CD4-positive, alpha-beta T cell treated with Interleukin-17A for 4 hours (primary cell): Measurements from ENCODE around the gene PEAK1.
A peak's percentile ranks its signal among the peaks of the same experiment; 100 is the strongest.
"Not testable (repeated sequence)": the region's sequence is repeated elsewhere in the genome, so short reads cannot be mapped to it uniquely, and the experiment has no call there.

Source experiments
- DNase-seq: peaks from one replicate; pipeline ENCODE4 v3.0.0-alpha.2; 2020; ENCODE audit warnings: mixed read lengths

Gene PEAK1

DNA sequence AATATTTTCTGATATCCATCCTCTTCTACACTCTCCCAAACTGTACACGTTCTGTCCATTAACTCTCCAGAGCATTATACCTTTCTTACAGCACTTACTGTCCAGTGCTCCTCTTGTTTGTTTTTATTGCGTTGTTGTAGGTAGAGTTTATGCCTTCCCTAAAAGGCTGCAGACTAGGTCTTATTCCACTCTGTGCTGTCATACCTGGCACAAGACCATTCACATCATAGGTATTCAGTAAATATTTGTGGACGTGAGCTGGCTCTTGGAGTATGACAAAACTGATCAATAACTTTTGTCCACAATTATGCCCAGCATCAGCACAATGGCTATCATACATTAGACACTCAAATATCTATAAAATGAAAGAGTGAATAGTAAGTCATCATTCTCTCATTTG is 5.2 kb upstream of the PEAK1 start:
- no peak for DNase-seq

DNA sequence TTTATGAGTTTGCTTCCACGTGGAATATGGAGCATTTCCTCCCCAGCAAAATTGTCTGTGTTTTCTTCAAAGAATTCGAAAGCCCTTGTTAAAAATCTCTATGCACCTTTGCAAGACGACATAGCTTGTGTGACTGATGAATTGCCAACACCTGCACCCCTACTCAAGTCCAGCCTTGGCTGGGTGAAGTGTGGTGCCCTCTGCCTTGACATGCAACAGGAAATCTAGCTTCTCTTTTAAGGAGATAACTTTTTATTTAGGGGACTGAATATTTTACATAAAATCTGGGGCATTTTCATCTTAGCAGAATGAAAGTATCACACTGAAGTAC is 1.4 kb upstream of the PEAK1 start:
- DNase-seq, result peak; percentile 9

- DNase-seq, result peak; percentile 62
These were observed 886 bp upstream of the PEAK1 start, which contains the start of gene HMG20A for GRCh38 chr15:77420610-77421369. Gene HMG20A, plus strand, starts transcription at chr15:77420888. Its CDS starts 37,520 bp downstream, at chr15:77458408.

GRCh38 chr15:77418966-77419835 is 703 bp downstream of the PEAK1 start:
- DNase-seq, result no peak

DNA sequence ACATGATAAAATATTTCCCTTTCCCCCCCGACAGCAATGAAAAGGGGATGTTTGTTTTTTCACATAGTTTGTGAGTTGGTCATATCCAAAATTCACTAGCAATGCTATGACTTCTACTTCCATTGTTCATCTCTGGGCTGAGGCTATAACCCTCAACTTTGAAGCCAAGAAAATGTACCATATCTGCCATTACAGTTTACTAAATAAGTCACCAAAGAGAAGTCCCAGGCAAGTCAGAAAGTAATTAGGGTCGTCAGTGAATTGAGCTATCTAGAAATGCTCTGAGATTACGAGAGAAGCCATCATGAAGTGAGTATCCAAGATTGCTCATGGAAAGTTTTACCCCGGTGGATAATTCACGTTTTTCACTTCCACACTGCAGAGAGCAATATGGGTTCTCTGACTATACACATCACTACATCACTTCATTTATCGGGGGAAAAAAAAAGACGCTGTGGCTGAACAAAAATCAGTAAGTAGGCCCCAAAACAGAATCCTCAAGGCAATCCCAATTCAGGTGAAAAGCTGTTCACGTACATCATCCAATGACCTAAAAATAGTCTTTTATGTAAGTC is 1.4 kb downstream of the PEAK1 start:
- no peak for DNase-seq

DNA sequence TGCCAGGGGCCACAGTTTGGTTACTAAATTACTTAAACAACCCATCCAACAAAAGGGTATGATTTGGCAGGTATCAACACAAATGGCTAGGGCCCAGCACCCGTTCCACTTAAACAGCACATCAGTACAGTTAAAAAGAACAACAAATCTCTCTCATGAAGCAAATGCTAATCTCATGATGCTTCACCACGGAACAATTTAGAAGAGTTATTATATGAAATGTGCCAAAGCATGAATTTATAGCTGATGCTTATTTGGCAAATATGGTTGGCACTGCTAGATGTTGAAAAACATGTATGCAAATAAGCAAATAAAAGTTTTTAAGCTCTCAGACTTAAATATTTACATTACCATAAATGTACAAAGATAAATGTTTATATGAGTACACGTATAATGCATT is 2.3 kb downstream of the PEAK1 start:
- DNase-seq, result no peak

GRCh38 chr15:77416954-77417353 is 3.0 kb downstream of the PEAK1 start:
- DNase-seq, result no peak

- DNase-seq, result no peak
These were observed 3.8 kb downstream of the PEAK1 start for GRCh38 chr15:77416148-77416455.

- DNase-seq, result no peak
These were observed 4.3 kb downstream of the PEAK1 start for GRCh38 chr15:77415450-77416147.

DNA sequence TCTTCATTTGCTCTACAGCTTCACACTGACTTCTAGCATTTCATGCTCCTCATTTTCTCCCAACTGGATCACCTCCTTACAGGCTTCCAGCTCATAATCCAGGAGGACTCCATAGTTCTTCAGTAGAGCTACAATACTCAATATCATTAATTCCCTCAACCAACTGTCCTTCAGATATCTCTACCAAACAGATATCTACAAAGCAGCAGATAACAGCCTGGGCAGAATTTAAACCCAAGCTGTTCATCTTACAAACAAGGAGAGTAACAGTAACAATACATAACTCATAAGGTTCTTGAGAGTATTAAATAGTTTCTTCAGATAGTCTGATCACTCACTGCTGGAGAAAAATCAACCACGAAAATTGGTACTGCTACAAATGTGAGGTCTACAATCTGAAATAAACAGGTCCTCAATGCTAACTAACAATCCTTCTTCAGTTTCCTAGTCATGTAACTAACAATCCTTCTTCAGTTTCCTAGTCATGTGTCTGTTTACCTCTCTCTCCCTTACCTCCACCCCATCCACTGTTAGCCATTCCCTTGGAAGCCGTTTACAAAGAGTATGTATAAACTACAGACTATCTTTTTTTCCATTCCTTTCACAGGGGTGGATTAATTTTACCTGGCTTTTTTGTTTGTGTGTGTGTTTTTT is 5.0 kb downstream of the PEAK1 start:
- no peak for DNase-seq

DNA sequence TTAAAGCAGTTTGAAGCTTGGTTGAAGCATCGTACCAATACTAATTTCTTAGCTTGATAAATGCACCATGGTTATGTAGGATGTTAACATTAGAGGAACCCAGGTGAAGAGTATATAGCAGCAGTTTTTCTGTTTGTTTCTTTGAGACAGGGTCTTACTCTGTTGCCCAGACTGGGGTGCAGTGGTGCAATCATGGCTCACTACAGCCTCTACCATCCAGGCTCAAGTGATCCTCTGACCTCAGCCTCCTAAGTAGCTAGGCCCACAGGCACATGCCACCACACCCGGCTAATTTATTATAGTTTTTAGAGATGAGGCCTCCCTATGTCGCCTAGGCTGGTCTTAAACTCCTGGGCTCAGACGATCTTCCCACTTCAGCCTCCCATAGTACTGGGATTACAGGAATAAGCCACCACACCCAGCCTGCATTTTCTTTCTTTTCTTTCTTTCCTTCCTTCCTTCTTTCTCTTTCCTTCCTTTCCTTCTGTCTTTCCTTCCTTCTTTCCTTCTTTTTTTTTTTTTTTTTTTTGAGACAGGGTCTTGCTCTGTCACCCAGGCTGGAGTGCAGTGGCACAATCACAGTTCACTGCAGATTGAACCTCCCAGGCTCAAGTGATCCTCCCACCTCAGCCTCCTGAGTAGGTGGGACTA is 6.1 kb downstream of the PEAK1 start:
- no peak for DNase-seq

GRCh38 chr15:77412972-77413698 is 6.8 kb downstream of the PEAK1 start:
- DNase-seq, result no peak

- DNase-seq, result no peak
These were observed 8.3 kb downstream of the PEAK1 start for GRCh38 chr15:77411619-77411976.

DNA sequence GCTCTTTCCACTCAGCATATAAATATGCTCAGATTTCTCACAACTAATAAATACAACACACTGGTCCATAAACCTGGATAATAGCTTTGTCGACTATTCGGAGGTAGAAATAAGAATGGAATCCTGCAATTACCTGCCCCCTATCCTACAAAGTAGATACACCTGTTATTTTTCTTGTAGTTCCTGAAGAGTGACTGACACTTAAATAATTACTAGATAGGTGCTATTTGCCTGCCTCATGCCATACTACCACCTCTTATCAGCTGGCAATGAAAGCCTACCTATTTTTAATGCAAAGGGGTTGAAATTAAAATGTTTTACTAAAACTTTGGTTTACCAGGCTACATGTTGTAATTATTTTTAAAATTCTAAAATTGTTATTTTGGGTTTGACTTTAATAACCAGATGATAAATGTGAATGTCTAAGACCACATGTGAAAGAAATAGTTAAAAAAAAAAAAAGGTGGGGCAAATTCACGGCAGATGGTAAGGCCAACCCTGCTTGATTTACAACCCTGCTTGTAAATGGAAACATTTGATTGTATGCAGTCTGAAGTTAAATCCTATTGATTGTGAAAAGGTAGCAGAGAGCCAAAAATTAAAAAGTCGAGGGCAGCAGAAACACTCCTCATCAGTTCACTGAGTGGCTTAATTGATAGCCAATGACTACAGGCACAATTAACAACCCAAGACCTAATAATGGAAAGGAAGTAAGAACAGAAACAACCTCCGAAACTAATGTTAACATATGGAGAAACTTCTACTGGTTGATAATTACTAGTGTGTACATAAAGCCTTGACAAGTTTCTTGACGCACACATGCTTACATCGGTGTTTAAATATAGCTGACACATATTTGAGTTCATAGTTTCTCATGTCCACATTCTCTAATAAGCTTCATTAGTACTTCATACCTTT is 8.9 kb downstream of the PEAK1 start:
- no peak for DNase-seq

GRCh38 chr15:77410157-77410500 is 9.8 kb downstream of the PEAK1 start:
- DNase-seq, result not testable (repeated sequence)

GRCh38 chr15:77409259-77410156 is 10.4 kb downstream of the PEAK1 start:
- peak; percentile 7 for DNase-seq

GRCh38 chr15:77406846-77407245 is 13.1 kb downstream of the PEAK1 start:
- no peak for DNase-seq

DNA sequence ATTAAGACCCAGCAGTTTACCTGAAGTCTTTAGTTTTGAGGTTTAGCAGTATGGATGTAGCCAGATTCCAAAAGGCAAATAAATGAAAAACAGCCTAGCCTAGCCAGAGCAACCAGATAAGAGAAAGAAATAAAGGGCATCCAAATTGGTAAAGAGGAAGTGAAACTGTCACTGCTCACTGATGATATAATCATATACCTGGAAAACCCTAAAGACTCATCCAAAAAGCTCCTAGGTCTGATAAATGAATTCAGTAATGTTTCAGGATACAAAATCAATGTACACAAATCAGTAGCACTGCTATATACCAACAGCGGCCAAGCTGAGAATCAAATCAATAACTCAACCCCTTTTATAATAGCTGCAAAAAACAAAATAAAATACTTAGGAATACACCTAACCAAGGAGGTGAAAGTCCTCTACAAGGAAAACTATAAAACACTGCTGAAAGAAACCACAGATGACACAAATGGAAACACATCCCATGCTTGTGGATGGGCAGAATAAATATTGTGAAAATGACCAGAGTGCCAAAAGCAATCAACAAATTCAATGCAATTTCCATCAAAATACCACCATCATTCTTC is 13.6 kb downstream of the PEAK1 start:
- not testable (repeated sequence) for DNase-seq

DNA sequence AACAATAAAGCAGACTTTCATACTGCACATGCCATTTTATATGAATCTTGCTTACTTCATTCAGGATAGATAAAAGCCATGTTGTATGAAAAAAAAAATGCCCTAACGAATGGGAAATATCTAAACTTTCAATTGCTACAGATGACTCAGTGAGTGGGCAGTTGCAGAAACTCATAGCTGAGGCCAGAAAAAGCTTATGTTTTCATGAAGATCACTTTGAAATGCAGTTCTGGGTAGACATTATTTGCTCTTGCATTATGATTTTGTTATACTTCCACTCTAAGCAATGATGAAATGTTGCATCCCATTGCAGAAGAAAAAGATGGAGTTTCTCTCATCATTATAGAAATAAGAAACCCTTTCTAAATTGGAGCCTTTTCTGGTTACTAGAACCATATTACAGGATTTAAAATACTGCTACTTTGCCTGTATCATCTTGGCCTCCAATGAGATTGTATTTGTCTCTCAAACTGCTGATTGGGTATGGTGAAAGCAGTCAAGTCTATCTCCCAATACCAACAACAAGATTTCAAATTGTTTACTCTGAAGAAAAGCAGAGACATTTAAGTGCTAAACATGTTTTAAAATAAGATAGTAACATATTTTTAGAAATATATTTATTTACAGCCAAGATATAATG is 17.0 kb downstream of the PEAK1 start:
- DNase-seq, result no peak
